Peyer's patch (tissue), 4 donors: ENCODE results near the gene TNRC6B.

Experiments
- POLR2A ChIP-seq, 2 donors: fragments of 450-650 bp; IDR thresholded peaks; one replicate each; pipeline ENCODE4 v1.5.1; 2017; ENCODE audit warnings: antibody characterized with exemption in 2 of 2, mild to moderate bottlenecking in 2 of 2, moderate library complexity in 2 of 2
- TF ChIP-seq, protein P1 (sequence below), 6 experiments: fragments of 450-650 bp in 4 of 6; fragments of 200-600 bp in 2 of 6; sonication (generic) in 1 of 6; IDR thresholded peaks; one replicate each; pipeline ENCODE4 v1.5.1; 2017 to 2019; ENCODE audit warnings: antibody characterized with exemption in 6 of 6, mild to moderate bottlenecking in 3 of 6, moderate library complexity in 1 of 6

DNA sequence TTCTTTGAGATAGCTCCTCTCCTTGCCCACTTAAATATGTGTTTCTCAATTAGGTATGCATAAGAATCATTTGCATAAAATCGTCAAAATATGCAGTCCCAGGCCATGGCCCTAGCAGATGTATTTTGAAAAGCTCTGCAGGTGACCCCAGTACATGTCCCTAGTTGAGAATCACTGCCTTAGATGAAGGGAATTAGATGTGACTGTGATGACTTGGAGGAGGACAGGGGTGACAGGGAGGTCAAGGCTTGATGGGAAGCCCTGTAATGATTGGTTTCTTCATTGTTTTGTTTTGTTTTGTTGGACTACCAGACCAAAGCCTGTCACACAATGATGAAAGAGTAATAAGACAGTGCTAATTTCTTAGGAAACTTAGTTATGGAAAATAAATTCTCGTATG, 74.4 kb downstream of the TNRC6B start:
- TF ChIP-seq, protein P1, sequence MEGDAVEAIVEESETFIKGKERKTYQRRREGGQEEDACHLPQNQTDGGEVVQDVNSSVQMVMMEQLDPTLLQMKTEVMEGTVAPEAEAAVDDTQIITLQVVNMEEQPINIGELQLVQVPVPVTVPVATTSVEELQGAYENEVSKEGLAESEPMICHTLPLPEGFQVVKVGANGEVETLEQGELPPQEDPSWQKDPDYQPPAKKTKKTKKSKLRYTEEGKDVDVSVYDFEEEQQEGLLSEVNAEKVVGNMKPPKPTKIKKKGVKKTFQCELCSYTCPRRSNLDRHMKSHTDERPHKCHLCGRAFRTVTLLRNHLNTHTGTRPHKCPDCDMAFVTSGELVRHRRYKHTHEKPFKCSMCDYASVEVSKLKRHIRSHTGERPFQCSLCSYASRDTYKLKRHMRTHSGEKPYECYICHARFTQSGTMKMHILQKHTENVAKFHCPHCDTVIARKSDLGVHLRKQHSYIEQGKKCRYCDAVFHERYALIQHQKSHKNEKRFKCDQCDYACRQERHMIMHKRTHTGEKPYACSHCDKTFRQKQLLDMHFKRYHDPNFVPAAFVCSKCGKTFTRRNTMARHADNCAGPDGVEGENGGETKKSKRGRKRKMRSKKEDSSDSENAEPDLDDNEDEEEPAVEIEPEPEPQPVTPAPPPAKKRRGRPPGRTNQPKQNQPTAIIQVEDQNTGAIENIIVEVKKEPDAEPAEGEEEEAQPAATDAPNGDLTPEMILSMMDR (IDR thresholded peaks at IDR 0.05) = no peak
- TF ChIP-seq POLR2A (IDR thresholded peaks at IDR 0.05) = no peak
